GM10266 (cell line): ENCODE results near the gene PRRT1.

Source experiments
- DNase-seq: peaks from one replicate; pipeline ENCODE4 v3.0.0; 2012; ENCODE audit errors: extremely low spot score
- CTCF ChIP-seq: IDR thresholded peaks from 2 replicates; pipeline ENCODE4 v1.5.1; 2012; ENCODE audit warnings: mild to moderate bottlenecking, low read depth; ENCODE audit not compliant: control insufficient read depth, insufficient read depth; ENCODE audit errors: missing control alignments

The PRRT1 gene

GRCh38 chr6:32117461-32117860, 34.3 kb downstream of the PRRT1 start:
- no peak for TF ChIP-seq CTCF
- DNase-seq = no peak

GRCh38 chr6:32116674-32117073, 35.1 kb downstream of the PRRT1 start:
- no peak for DNase-seq
- TF ChIP-seq CTCF = peak; percentile 23

- no peak for TF ChIP-seq CTCF
- no peak for DNase-seq
These were observed 36.1 kb downstream of the PRRT1 start for GRCh38 chr6:32115623-32116022.

- no peak for TF ChIP-seq CTCF
- no peak for DNase-seq
These were observed 36.9 kb downstream of the PRRT1 start for GRCh38 chr6:32114796-32115195.

GRCh38 chr6:32113386-32114352, 38.1 kb downstream of the PRRT1 start:
- TF ChIP-seq CTCF = no peak
- no peak for DNase-seq

- DNase-seq = no peak
- TF ChIP-seq CTCF = no peak
These were observed 39.2 kb downstream of the PRRT1 start for GRCh38 chr6:32112431-32112980.

- no peak for DNase-seq
- no peak for TF ChIP-seq CTCF
These were observed 40.2 kb downstream of the PRRT1 start for GRCh38 chr6:32111424-32112066.
